SH-SY5Y (cell line): ENCODE measurements around the gene SETDB1.

Source experiments
- GATA2 ChIP-seq: IDR thresholded peaks from 2 replicates; pipeline ENCODE4 v1.6.1; 2011; ENCODE audit warnings: mild to moderate bottlenecking, low read depth, low read length
- GATA3 ChIP-seq: IDR thresholded peaks from 2 replicates; pipeline ENCODE4 v1.6.1; 2011; ENCODE audit warnings: low read depth, mild to moderate bottlenecking, low read length, moderate library complexity

DNA sequence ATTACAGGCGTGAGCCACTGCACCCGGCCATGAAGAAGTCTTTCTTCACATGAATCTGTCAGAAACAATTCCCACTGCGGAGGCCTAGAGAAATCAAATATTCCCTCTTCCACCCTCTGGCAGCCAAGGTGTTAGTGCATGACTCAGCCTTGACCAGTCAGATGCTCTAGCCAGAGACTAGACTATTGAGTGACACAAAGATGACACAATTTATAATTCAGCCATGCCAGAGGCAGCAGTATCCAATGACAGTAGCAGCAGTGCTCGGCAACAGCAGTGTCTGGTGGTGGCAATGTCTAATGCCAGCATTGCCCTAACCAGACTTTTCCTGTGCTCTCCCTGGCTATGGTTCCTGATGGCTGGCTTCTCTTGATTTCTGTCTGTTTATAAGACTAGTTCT, 30.5 kb upstream of the SETDB1 start:
- TF ChIP-seq GATA2 (no peak), GATA3 (no peak)
